GM13977 (cell line): ENCODE results near the gene RIPK3.
"Not testable (repeated sequence)": the region's sequence is repeated elsewhere in the genome, so short reads cannot be mapped to it uniquely, and the experiment has no call there.

ENCODE experiments used
- DNase-seq: peaks from one replicate; pipeline ENCODE4 v3.0.0; 2012; ENCODE audit warnings: low spot score
- in situ Hi-C: fragments of 300-500 bp; cut with MboI; formaldehyde crosslinking; loops from one replicate; pipeline ENCODE4 v1.12.0; 2022; ENCODE audit warnings: low sequenced_read_pairs, low pct_unique_long_range_greater_than_20kb, mixed read lengths, inconsistent platforms; ENCODE audit not compliant: unreplicated experiment
- TF ChIP-seq, protein P1 (sequence below): IDR thresholded peaks from 2 replicates; pipeline ENCODE4 v1.5.1; 2012; ENCODE audit warnings: mild to moderate bottlenecking, control low read depth; ENCODE audit not compliant: insufficient read depth; ENCODE audit errors: extremely low read depth, missing control alignments

RIPK3 gene

DNA sequence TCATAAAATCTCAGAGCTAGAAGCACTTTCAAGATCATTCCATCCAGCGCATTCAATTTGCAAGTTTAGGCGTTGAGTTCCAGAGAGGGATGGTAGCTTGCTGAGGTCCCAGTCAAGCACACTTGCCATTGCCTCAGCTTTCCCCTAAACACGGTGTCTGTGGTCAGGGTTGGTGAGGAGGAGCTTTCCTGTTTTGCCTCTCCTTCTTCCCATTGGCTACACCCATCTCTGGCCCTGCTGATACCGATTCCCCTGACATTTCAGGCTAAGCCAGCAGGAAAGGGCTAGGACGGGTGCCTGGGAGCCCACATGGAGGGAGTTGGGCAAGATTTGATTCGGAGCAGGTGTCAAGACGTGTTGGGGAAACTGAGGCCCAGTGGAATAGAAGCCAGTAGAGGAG, 37.3 kb upstream of the RIPK3 start:
- in situ Hi-C loops = no loop called here
- no peak for DNase-seq
- TF ChIP-seq, protein P1, sequence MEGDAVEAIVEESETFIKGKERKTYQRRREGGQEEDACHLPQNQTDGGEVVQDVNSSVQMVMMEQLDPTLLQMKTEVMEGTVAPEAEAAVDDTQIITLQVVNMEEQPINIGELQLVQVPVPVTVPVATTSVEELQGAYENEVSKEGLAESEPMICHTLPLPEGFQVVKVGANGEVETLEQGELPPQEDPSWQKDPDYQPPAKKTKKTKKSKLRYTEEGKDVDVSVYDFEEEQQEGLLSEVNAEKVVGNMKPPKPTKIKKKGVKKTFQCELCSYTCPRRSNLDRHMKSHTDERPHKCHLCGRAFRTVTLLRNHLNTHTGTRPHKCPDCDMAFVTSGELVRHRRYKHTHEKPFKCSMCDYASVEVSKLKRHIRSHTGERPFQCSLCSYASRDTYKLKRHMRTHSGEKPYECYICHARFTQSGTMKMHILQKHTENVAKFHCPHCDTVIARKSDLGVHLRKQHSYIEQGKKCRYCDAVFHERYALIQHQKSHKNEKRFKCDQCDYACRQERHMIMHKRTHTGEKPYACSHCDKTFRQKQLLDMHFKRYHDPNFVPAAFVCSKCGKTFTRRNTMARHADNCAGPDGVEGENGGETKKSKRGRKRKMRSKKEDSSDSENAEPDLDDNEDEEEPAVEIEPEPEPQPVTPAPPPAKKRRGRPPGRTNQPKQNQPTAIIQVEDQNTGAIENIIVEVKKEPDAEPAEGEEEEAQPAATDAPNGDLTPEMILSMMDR = no peak

DNA sequence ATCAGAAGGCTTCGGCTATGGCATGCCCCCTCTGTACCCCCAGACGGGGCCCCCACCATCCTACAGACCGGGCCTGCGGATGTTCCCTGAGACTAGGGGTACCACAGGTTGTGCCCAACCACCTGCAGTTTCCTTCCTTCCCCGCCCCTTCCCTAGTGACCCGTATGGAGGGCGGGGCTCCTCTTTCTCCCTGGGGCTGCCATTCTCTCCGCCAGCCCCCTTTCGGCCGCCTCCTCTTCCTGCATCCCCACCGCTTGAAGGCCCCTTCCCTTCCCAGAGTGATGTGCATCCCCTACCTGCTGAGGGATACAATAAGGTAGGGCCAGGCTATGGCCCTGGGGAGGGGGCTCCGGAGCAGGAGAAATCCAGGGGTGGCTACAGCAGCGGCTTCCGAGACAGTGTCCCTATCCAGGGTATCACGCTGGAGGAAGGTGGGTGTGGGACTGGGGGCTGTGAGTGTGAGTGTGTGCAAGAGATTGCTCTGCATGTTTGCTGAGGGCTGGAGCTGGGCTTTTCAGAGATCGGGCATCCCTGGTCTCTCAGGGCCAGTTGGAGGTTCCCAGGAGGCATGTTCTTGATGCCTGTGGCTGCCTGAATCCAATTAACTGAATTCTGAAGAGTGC, 36.8 kb upstream of the RIPK3 start:
- TF ChIP-seq, protein P1 = no peak
- in situ Hi-C loops = no loop called here
- DNase-seq = no peak

DNA sequence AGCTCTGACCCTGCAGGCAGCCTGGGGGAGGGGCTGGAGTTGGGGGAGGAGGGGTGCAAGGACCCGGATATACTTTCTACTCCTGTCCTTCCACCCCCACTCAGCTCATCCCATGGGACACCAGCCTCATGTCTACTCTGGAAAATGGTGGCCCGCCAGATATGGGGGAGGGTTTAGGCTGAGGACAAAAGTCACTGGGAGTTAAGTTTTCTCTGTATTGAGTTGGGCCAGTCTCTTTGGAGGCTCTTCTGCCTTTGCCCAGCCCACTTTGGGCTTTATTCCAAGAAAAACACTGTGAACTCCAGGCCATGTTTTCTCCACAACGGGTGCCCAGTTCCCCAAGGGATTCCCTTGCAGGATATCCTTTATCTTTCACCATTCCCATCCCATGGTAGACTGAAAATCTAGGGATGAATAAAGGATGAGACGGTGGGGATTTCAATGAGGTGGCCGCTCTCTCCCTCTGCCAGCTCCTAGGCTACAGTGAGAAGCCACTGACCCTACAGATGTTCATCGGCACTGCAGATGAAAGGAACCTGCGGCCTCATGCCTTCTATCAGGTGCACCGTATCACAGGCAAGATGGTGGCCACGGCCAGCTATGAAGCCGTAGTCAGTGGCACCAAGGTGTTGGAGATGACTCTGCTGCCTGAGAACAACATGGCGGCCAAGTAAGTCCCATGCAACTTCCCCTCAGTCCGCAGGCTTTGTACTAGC, 33.1 kb upstream of the RIPK3 start:
- no peak for DNase-seq
- in situ Hi-C loops = no loop called here
- TF ChIP-seq, protein P1 = no peak

DNA sequence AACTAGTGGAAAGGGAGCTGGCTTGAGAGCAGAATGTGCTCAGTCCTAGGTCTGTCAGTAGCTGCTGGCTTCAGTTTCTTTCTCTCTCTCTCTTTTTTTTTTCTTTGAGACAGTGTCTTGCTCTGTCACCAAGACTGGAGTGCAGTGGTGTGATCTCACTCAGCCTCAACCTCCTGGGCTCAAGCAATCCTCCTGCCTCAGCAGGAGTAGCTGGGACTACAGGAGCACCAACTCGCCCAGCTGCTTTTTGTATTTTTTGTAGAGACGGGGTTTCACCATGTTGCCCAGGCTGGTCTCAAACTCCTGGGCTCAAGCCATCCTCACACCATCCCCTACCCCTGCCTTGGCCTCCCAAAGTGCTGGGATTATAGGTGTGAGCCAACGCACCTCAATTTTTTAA, 31.8 kb upstream of the RIPK3 start:
- DNase-seq, in situ Hi-C loops: not testable (repeated sequence)

DNA sequence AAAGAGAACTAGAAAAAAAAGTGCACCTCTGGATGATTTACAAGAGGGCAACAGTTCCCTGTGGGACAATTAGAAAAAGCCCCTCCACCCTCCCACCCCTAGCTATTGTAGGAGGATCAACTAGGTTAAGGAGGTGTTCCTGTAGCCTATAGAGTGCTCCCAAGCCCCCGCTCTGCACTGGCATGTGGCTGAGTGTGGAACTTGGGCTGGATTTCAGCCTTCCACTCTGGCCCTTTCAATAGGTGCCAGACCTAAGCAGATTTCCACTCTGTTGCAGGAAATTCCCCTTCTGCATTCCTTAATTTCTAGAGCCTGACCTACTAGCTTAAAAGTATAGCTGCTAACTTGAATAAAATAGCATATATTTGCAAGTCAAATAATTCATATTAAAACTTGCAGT, 31.0 kb upstream of the RIPK3 start:
- TF ChIP-seq, protein P1 = no peak
- in situ Hi-C loops = no loop called here
- no peak for DNase-seq

DNA sequence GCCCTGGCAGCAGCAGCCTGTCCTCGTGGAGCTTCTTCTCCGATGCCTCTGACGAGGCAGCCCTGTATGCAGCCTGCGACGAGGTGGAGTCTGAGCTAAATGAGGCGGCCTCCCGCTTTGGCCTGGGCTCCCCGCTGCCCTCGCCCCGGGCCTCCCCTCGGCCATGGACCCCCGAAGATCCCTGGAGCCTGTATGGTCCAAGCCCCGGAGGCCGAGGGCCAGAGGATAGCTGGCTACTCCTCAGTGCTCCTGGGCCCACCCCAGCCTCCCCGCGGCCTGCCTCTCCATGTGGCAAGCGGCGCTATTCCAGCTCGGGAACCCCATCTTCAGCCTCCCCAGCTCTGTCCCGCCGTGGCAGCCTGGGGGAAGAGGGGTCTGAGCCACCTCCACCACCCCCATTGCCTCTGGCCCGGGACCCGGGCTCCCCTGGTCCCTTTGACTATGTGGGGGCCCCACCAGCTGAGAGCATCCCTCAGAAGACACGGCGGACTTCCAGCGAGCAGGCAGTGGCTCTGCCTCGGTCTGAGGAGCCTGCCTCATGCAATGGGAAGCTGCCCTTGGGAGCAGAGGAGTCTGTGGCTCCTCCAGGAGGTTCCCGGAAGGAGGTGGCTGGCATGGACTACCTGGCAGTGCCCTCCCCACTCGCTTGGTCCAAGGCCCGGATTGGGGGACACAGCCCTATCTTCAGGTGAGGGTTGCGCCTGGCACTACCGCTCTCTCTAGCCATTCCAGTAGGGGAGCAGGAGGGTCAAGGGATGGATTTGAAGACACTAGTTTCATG, 30.3 kb upstream of the RIPK3 start:
- in situ Hi-C loops = no loop called here
- TF ChIP-seq, protein P1 = no peak
- no peak for DNase-seq

DNA sequence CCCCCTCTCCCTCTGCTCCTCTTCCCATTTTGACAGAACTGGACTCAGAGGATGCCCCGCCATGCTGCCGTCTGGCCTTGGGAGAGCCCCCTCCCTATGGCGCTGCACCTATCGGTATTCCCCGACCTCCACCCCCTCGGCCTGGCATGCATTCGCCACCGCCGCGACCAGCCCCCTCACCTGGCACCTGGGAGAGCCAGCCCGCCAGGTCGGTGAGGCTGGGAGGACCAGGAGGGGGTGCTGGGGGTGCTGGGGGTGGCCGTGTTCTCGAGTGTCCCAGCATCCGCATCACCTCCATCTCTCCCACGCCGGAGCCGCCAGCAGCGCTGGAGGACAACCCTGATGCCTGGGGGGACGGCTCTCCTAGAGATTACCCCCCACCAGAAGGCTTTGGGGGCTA, 29.7 kb upstream of the RIPK3 start:
- in situ Hi-C loops = no loop called here
- DNase-seq = no peak
- TF ChIP-seq, protein P1 = no peak
